ENCODE results near the gene EFCAB11.

Gene EFCAB11

GRCh38 chr14:89955745-89956660 is 1.5 kb upstream of the EFCAB11 start, which contains the start of gene TDP1:
Gene TDP1, plus strand, starts transcription at chr14:89955927. Its CDS starts 7,188 bp downstream, at chr14:89963115.
- DNase-seq = peak; percentile 96

- DNase-seq = no peak
Measured at GRCh38 chr14:89955022-89955744, 653 bp upstream of the EFCAB11 start.

GRCh38 chr14:89953602-89954001 is 928 bp downstream of the EFCAB11 start:
- DNase-seq = no peak

GRCh38 chr14:89952576-89952975 is 2.0 kb downstream of the EFCAB11 start:
- no peak for DNase-seq

GRCh38 chr14:89947344-89947743 is 7.2 kb downstream of the EFCAB11 start:
- no peak for DNase-seq

GRCh38 chr14:89941830-89942377 is 12.6 kb downstream of the EFCAB11 start:
- no peak for DNase-seq

- DNase-seq = no peak
Measured at GRCh38 chr14:89936654-89937185, 17.8 kb downstream of the EFCAB11 start.

GRCh38 chr14:89933002-89933401 is 21.5 kb downstream of the EFCAB11 start:
- no peak for DNase-seq

GRCh38 chr14:89927186-89927865 is 27.2 kb downstream of the EFCAB11 start:
- DNase-seq = no peak

- no peak for DNase-seq
Measured at GRCh38 chr14:89926694-89927093, 27.8 kb downstream of the EFCAB11 start.

- no peak for DNase-seq
Measured at GRCh38 chr14:89924268-89924667, 30.3 kb downstream of the EFCAB11 start.

GRCh38 chr14:89922031-89922907 is 32.3 kb downstream of the EFCAB11 start:
- no peak for DNase-seq

- DNase-seq = no peak
Measured at GRCh38 chr14:89921346-89921745, 33.2 kb downstream of the EFCAB11 start.

GRCh38 chr14:89920056-89920455 is 34.5 kb downstream of the EFCAB11 start:
- DNase-seq = no peak

- DNase-seq = no peak
Measured at GRCh38 chr14:89918721-89919120, 35.8 kb downstream of the EFCAB11 start.

GRCh38 chr14:89915114-89915878 is 39.2 kb downstream of the EFCAB11 start:
- DNase-seq = peak; percentile 42

- DNase-seq = no peak
Measured at GRCh38 chr14:89912667-89913211, 41.8 kb downstream of the EFCAB11 start.

- DNase-seq = no peak
Measured at GRCh38 chr14:89912221-89912620, 42.3 kb downstream of the EFCAB11 start.

- peak; percentile 2 for DNase-seq
Measured at GRCh38 chr14:89911010-89911919, 43.3 kb downstream of the EFCAB11 start.

GRCh38 chr14:89910691-89911009 is 43.9 kb downstream of the EFCAB11 start:
- no peak for DNase-seq

All from NCI-H1105 (cell line).